GM18517 (cell line): ENCODE measurements around the gene DPYSL4.

Experiments
- ATAC-seq: cut with Tn5 transposase; IDR thresholded peaks from one replicate; pipeline ENCODE4 v1.9.1; 2021; ENCODE audit warnings: mild to moderate bottlenecking, moderate library complexity; ENCODE audit not compliant: unreplicated experiment

The DPYSL4 gene

DNA sequence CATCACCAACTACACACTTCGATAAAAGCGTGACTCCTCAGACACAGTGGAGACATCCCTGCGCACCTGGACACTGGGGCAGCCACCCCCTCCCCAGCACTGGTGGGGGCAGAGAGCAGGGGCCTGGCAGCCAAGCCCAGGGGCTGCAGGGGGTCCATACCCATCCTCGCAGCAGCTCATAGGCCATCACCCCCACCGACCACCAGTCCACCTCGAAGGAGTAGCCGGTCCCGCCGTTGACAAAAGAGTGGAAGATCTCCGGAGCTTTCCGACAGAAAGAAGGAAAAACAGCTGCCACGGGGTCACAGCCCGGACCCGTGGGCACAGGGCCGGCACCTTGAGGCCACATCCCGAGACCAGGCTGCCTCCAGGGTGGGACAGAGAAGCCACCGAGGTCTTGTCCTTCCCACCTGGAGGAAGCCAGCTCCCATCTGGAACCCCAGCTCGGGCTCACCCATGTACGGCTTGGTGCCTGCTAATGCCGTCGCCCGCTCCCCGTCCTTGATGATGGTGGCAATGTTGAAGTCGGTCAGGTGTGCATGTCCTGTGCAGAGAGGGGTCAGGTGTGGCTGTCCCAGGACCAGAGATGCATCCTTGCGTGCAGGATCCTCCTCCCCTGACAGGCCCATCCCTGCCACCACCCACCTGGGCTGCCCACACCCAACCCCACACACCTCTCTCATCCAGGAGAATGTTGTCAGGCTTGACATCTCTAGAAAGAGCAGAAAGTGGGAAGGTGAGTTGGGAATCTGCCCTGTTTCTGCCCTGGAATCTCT, 38.5 kb downstream of the DPYSL4 start:
- no peak for ATAC-seq

DNA sequence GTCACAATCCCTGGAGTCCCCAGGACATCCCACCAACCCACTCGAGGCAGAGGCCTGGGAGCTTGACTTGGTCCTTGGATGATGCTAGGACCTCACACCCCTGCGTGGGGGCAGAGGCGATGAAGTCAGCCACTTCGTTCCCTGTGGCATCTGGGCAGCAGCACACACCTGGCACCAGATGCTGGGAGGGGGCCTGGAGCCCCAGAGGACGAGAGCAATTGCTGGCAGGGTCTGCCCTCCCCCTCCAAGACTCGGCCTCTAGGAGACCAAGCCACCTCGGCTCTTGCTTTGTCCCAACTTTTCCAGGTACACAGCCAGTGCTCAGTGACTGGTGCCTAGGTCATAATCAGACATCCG, 39.1 kb downstream of the DPYSL4 start:
- ATAC-seq: no peak

DNA sequence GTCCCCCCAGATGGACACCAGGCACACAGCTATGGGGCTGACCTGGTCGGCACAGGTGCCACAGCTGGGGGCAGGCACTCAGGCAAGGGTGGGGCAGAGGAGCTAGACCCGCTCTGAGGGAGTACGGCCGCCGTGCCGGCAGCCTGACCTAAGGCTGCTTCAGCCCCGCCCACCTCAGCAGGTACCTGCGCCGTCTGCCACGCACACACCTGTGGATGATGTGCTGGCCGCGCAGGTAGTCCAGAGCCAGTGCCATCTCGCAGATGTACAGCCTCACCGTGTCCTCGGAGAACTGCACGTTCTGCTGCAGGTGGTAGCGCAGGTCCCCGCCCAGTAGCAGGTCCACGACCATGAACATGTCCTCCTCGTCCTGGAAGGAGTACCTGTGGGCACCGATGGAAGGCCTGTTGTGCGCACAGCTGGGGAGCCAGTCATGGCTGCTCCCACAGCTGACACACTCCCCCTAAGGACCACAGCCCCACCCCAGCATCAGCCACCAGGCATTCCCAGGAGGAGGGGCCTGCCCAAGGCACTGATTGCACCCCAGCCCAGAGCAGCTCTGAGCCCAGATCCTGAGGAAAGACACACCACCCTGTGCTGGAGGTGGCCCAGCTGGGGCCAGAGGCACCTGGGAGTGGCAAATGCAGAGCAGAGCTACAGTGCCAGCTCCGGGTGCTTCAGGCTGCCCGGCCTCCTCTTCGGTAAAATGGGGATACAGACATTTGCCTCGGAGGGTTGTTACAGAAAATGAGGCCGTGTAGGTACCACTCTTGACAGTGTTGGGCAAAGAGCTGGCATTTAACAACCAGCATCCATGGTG, 40.0 kb downstream of the DPYSL4 start:
- no peak for ATAC-seq

DNA sequence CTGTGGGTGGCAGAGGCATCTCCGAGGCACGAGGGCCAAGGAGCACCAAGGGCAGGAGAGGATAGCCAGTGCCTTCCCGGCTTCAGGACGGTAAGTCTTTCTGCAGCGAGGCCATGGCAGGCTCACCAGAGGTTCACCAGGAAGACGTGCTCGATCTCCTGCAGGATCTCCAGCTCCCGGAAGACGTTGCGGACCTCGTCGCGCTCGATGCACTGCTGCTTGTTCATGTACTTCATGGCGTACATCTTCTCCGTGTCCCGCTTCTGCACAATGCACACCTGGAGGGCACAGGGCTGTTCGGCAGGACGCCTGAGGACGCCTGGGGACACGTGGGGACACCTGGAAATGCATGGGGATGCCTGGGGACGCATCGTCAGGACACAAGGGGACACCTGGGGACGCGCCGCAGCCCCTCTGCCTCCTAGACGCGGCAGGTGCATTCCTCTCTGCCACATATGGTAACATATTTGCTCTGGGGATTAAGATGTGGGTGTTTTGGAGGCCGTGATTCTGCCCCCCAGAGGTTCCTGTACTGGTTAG, 41.2 kb downstream of the DPYSL4 start:
- ATAC-seq: no peak

DNA sequence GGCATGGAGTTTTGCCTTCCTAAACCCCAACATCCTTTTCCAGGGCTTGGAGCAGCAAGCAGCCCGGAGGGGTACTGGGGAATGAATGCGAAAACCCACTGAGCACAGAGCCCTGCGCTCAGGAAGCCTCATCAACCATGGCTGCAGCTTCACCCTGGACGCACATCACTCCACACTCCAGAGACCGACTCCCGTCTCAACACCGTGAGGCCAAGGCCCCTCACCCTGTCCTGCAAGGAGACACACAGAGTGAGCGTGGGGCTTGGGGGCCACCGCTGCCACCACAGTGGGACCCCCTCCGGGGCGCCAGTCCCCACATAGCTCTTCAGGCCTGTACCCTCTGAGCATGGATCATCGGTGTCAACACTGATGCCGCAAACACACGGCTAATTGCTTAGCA, 41.9 kb downstream of the DPYSL4 start:
- ATAC-seq: no peak

DNA sequence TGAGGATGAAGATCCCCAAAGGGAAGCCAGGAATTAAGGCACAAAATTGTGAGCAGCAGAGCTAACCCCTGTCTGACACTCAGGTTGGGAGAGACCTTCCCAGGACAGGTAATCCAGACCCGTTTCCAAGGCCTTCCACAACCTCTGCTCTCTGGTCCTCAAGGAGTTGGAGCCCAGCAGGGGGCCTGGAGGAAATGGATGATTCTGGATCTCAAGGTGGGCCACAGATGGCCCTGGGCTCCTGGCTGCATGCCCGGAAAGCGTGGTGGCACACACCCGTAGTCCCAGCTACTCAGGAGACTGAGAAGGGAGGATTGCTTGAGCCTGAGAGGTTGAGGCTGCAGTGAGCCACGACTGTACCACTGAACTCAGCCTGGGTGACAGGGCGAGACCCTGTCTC, 42.3 kb downstream of the DPYSL4 start:
- no peak for ATAC-seq

DNA sequence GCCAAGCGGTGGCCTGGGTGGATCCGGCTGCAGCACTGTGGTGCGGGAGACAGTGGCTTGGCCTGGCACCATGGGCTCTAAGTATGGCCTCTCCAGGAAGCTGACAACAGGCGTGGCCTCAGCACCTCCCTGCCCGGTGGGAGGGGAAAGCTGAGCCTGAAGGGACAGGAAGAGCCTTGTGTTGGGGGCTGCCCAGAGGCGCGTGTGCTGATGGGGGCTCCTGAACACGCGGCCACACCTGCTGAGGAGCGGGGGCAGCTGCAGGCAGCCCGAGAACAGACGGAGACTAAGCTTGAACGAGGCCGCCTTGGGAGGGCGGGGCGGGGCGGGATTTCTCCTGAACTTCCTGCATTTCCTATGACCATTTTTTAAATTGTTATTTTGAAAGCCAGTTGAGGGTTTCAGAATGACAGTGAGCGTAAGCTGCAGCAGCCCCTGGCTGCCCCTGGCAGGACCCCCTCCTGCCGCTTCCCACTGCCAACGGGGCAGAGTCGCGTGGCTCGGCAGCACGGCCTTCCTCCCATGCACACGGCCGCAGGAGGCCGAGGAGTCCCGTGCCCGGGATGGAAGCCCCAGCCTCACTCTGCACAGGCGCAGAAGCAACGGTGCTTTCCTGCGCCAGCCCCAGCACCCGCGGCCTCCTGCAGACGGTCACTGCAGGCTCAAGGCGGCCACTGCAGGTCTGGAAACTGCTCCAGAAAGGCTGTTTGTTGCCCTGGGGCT, 43.2 kb downstream of the DPYSL4 start:
- ATAC-seq: no peak

DNA sequence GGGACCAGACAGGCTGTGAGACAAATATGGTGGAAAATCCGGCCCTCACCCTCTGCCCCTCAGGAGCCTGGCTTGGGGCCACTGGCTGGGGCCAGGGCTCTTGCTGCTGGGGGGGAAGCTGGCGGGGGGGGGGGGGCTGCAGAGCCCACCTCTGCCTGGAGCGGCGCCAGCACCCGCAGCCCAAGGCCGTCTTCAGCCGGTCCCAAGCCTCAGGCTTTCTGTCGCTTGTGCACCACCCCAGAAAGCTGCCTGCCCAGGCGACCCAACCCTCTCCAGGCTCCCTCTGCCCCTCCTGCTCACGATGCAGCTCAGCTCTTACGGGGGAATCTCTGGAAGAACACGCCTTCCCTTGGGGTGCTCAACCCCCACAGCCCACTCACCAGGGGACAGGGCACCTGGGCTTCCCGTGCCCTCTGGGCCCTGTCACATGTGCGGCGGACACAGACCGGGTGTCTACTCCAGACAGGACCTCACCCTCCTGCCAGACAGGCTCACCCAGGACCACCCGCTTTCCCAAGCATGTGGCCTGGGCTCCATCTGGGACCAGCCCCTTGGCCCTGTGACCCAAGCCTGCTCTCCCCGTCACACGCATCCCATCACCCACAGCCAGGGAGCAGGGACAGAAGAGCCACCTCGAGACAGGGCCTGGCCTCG, 43.9 kb downstream of the DPYSL4 start:
- no peak for ATAC-seq

DNA sequence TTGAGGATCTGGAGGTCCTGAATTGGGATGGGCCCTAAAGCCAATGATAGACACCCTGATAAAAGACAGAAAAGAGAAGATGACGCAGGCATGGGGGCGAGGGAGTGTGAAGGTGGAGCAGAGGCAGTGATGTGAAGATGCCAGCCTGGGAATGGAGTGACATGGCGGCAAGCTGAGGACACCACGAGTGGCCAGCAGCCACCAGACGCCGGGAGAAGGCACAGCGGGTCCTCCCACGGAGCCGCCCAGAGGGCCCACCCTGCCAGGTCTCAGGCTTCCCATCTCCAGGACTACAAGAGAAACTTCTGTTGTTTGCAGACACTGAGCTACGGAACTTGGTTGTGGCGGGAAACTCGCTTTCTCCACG, 44.9 kb downstream of the DPYSL4 start:
- no peak for ATAC-seq

DNA sequence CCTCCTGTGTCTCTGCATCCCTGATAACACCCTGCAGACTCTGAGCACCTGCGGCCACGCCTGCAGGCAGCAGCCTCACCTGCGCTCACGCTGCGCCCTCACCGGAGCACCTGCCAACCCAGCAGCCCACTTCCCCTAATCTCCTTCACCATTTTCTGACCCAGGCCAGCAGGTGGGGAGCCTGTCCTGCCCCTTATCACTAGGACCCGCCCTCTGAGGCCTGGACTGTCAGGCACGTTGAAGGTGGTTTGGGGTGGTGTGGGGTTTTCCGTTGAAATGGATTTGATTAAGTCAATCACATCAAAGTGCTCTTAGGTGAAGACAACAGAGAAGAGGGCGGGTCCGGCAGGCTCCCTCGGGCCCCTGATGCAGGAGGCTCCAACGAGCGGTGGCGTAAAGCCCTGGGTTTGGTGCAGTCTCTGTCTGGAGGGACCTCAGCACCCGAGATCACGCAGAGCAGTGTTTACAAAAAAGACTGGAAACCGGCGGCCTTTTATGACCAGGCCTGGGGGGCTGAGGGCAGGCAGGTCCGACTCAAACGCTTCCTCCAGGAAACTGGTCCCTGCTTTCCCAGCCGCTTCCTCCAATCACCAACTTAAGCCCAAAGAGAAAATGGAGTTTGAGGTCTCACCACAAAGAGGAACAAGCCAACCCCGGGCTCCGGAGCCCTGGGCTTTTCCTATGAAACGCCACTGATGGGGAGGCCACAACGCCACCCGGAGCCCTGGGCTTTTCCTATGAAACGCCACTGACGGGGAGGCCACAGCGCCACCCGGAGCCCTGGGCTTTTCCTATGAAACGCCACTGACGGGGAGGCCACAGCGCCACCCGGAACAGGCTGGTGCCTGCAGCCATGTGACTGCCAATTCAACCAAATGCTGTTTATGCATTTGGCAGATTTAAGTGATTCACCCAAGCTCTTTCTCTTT, 45.5 kb downstream of the DPYSL4 start:
- ATAC-seq: no peak

DNA sequence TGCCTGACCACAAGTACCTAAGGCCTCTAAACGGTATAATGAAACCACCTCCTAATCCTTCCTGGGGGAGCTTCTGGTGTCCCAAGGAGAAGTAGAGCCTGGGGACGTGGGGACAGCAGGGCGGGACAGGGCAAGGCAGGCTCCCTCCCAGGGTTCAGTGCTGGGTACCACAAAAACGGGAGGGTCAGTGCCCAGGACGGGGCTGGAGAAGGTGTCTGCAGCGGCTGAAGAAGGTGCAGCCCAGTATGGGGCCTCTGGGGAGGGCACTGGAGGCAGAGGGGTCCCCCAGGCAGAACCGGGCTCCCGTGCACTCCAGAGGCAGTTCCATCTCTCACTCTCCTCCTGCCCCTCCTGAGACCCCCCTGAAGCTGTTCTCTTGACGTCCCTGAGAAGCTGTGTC, 46.2 kb downstream of the DPYSL4 start:
- ATAC-seq: no peak

DNA sequence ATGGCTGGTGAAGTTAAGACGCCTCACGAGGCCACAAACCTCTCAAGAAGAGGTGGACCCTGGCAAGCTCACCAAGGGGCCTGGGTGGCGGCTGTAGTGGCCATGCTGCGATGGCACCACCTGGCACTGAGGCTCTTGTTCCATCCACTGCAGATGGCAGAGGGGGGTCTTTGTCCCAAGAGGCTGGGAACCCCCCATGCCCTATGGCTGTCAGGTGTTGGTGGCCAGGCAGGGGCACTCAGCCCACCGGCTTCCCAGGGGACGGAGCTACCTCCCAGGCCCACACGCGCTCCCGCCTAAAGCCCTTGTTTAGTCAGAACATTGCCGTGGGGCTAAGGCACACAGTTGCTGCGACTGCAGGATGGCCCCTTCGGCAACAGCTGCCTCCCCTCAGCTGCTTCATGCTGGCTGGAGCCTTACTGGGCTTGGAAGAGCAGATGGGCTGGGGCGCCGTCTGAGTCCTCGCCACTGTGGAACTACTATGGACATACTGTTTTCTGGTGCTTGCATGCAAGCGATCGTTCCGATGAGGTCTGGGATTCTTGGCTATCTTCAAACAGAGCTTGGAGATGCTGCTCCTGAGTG, 46.8 kb downstream of the DPYSL4 start:
- no peak for ATAC-seq

DNA sequence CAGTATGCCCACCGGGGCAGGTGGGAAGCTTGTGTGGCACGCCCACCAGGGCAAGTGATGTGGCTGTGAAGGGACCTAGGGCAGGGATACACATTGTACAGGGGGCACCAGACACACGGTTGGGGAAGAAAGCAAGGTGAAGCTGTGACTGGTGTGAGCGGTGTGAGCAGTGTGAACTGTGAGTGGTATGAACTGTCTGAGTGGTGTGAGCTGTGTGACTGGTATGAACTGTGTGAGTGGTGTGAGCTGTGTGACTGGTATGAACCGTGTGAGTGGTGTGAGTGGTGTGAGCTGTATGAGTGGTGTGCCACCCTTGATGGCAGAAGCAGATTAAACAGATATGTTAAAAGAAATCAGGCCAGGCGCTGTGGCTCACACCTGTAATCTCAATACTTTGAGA, 48.1 kb downstream of the DPYSL4 start:
- ATAC-seq: no peak

DNA sequence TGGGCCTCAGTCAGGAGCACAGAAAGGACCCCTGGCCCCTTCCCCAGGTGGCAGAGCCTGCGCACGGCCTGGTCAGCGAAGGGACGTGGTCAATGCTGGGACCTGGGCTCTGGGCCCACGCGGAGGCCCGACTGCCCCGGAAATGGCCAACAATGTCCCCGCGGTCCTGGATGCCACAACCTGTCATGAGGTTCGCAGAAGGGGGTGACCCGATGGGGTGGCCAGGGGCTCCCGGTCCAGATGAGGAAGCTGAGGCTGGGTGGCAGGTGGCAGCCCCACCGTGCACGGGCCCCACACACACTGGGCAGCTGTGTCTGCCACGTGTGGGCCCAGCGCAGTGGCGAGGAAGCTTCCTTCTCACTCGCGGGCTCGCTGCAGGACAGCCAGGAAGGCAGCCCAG, 49.4 kb downstream of the DPYSL4 start:
- no peak for ATAC-seq

DNA sequence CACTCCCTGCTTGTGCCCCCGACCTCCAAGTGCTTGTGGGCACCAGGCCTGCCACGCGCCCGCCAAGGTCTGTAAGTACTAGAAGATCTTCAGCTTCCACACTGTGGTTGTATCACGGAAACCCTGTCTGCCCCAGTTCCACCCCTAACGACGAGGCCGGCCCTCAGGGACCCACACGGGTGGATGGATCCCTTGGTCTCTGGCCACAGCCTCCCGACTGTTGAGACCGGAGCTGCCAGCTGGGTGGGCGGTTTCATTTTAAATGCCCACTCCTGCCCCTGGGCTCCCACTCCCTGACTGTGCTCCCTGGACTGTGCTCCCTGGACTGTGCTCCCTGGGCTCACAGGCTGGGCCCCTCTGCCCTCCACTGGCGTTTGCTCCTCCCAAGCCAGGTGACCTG, 50.1 kb downstream of the DPYSL4 start:
- no peak for ATAC-seq

DNA sequence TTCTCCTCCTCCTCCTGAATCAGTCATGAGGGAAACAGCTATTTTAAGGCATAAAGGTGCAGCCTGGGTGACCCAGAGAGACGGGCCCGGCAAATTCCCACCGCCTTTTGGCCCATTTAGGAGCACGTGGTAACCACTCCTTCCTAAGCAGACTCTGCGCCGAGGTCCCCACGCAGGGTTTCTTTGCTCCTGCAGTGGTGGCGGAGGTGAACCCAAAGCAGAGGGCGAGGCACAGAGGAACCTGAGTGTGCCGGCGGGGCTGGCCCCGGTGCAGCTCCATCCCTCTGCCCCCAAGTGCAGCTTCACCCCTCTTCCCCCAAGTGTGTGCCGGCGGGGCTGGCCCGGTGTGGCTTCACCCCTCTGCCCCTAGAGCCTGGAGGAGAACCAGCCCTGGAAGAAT, 50.6 kb downstream of the DPYSL4 start:
- ATAC-seq: no peak

DNA sequence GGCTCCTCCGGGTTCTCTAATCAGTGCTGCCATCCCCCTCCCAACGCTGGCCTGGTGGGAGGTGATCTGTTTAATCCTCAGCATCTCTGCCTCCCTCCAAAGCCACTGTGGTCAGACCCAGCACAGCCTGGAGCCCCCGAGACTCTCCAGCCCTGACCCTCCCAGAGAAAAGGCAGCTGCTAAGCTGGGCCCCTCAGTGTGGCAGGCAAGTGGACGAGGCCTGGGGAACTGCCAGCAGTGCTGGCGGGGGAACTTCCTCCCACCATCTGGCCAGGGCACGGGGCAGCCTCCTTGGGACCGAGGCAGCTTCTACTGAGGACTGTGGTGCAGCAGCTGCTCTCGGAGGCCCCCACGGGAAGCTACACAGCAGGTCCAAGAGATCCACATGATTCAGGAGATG, 51.1 kb downstream of the DPYSL4 start:
- ATAC-seq: no peak

DNA sequence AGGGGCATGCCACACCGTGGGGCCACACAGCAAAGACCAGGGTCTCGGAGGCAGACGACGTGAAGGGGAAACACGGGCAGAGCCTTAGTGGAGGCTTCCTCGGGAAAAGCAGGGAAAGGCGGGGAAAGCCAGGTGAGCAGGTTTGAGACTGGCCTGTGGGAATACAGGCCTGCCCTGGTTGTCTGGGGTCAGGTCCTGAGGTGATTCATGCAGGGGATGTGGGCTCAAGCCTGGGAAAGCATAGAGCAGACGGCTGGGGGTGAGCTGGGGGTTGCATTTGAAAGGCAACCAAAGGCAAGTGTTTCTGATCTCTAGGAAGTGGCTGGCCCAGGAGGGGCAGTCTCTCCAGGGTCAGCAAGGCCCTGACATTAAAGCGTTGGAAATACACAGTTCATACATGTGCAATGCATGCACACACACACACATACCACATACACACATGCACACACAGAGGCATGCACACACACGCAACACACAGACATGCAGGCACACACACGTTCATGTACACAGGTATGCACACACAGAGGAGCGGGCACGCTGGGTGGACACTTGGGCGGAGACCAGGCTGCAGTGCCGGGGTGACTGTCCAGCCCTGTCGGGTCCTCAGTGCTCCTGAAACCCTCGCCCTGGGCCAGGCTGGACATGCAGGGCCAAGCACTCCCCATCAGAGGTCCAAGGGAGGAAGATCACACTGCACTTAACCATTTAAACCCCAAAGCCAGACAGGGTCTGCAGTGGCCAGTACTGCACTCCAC, 51.8 kb downstream of the DPYSL4 start:
- ATAC-seq: no peak
